NCI-H1092 (cell line): Measurements from ENCODE around the gene ASH1L.
"Not testable (repeated sequence)": the region's sequence is repeated elsewhere in the genome, so short reads cannot be mapped to it uniquely, and the experiment has no call there.

ENCODE experiments used
- DNase-seq: peaks from one replicate; lab custom pipeline; 2025; lab: John Stamatoyannopoulos, UW

Gene ASH1L

GRCh38 chr1:155305881-155306391 is 256.7 kb downstream of the ASH1L start:
- DNase-seq: no peak

DNA sequence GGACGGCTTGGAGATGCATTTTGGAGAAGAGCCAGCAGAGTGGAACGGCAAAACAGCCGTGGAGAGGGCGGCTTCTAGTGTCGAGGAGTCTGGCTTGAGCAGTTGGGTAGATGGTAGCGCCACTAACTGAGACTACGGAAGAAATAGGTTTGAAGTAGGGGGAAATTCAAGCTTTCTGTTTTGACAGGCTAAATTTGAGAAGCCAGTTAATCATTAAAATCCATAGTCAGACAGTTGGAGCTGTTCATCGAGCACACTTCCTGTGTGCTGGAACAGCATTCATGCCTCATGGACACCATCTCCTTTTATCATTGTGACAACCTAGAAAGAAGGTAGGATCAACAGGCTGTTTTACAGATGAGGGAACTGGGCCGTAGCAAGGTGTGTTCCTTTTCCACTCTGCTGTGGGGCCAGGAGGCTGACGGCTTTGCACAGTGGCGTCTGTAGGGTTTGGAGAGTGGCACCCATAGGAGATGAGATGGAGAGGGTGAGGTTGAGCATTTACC is 258.0 kb downstream of the ASH1L start:
- DNase-seq: no peak

DNA sequence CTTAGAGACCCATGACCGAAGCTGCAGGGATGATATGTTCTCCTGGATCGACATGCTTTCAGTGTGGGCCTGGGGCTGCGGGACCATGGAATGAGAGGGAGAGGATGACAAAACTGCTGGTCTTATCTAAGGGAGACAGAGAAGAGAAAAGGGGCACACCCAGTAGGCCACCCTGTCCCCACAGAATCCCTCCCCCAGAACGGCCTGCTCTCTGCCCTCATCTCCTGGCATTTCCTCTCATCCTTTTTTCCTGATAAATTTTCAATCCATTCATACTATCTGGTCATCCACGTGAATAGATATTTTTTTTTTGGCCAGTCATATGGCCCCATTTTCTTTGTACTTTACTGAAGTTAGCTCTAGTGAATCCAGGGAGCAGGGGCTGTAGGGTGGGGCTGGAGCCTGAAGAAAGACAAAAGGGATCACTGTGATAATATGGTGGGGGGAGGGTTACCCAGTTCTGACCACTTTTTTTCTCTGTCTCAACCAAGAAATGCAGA is 261.2 kb downstream of the ASH1L start, which contains the start of gene PKLR:
Gene PKLR (minus strand): TSS at position 97 of the 500 bp plus-strand sequence. CDS start 43 bp downstream, at position 54.
- no peak for DNase-seq

- no peak for DNase-seq
Measured at GRCh38 chr1:155300553-155301329, 261.9 kb downstream of the ASH1L start.

DNA sequence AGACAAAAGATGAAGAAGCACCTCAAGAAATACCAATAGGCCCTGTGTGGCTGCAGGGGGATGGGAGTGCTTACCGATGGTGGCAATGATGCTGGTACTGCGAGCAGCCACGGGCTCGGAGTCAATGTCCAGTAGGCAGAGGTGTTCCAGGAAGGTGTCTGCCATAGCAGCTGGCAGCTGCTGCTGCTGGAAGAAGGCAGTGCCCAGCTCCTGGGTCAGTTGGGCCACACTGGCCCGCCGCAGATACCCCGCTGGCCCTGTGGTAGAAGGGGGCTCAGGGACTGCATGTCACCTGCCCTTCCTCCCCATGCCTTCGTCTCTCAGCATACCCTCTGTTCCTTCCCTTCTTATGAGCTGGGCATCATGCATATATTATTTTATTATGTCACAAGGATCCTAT is 262.6 kb downstream of the ASH1L start:
- no peak for DNase-seq

DNA sequence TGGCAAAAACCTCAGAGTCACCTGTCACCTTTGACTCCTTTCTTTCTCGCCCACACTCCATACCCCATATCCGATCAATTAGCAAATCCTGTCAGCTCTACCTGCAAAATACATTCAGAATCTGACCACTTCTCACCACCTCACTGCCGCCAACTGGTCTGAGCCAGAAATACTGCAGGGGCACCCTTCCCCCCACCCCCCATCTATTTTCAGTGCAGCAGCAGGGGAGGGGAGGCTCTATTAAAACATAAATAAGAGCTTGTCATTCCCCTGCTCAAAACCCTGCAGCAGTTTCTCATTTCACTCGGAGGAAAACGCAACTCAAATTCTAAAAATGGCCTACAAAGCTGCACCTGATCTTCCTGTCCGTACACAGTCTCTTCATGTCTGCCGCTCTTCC is 265.2 kb downstream of the ASH1L start:
- DNase-seq: no peak

GRCh38 chr1:155296661-155297060 is 265.9 kb downstream of the ASH1L start:
- no peak for DNase-seq

DNA sequence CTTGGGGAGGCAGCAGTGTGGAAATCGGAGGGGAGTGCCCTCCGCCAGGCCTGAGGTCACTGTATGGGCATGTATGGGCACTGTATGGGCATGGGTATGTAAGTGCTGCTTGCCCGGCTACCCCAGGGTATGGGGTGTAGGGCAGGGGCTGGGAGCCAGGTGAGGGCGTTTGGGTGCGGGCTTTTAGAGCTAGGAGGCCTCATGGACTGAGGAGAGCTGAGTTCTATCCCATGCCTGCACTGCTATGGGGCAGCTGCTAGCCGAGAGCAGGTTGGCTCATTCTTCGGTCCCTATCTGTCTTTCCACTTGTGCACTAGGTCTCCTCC is 266.7 kb downstream of the ASH1L start:
- DNase-seq: no peak

DNA sequence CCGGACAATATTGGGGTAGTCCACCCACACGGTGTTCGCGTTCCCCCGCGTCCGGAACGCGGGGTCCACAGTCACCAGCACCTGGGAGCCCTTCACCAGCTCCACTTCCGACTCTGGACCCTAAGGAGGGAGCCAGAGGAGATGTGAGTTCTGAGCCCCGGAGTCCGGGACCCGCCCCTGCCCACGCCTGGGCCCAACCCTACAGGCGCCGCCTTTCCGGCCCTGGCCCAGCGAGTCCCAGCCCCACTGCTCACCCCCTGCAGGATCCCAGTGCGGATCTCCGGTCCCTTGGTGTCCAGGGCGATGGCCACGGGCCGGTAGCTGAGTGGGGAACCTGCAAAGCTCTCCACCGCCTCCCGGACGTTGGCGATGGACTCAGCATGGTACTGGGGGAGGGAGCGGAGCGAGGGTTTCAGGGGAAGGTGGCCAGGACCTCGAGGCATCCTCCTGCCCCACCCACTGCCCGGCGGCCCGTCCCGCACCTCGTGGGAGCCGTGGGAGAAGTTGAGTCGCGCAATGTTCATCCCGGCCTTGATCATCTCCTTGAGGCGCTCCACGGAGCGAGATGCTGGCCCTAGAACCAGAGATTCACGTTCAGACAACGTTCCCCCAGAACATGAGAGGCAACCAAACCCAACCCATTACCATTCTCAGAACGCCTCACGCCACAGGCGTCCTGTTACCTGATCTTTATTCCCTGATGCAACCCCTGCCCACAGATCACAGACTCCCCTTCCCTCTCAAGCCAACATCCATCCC is 267.2 kb downstream of the ASH1L start:
- no peak for DNase-seq

DNA sequence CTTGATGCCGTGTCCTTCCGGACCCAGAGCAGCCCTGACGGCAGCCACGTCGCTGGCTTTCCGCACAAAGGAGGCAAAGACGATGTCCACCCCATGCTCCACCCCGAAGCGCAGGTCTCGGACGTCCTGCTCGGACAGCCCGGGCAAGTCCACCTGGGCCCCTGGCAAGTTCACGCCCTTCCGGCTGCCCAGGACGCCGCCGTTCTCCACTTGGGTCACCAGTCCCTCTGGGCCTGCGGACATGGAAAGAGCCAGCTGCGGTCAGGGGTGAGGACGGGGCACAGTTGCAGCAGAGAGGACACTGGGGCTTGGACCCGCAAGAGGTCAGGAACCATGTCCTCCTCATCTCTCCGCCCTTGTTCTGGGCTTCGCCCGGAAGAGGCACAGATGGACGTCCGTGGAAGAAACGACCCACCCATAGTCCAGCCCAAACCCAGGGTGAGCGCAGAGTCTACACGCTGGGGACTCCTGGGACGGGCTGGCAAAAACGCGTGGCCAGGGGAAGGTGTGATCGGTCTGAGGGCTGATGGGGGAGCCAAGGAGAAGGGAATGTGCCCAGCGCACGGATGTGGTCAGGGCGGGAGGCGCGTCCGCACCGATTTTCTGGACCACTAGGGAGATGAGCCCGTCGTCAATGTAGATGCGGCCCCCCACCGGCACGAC is 268.0 kb downstream of the ASH1L start:
- DNase-seq: no peak

- DNase-seq: no peak
Measured at GRCh38 chr1:155293086-155293749, 269.4 kb downstream of the ASH1L start.

DNA sequence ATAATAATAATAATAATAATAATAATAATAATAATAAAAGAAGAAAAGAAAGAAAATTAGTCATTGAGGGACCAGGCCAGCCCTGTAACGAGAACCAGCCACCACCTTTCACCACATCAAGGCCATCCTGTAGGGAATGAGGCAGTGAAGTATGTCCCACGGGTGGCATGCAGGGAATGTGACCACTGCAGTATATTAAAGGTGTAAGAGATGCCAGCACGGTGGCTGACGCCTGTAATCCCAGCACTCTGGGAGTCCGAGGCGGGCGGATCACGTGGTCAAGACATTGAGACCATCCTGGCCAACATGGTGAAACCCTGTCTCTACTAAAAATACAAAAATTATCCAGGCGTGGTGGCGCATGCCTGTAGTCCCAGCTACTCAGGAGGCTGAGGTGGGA is 271.6 kb downstream of the ASH1L start:
- DNase-seq: not testable (repeated sequence)

- no peak for DNase-seq
Measured at GRCh38 chr1:155287987-155288543, 274.5 kb downstream of the ASH1L start.

DNA sequence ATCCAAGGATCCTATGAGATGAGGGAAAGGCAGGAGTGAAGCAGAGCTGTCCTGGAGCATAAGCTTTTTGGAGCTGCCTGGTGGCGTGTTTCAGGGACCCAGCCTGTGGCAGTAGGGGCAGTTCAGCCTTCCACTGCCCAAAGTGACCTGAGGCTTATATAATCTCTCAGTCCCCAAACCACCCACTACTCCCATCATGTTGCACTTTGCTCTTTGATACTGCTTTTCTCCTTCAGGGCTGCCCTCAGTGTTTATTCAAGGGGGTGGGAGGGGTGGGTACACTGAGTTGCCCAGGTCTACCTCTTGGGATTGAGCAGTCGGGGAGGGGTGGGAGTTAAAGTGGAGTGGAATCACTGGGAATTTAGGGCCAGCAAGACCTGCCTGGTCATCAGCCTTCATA is 276.1 kb downstream of the ASH1L start:
- no peak for DNase-seq

DNA sequence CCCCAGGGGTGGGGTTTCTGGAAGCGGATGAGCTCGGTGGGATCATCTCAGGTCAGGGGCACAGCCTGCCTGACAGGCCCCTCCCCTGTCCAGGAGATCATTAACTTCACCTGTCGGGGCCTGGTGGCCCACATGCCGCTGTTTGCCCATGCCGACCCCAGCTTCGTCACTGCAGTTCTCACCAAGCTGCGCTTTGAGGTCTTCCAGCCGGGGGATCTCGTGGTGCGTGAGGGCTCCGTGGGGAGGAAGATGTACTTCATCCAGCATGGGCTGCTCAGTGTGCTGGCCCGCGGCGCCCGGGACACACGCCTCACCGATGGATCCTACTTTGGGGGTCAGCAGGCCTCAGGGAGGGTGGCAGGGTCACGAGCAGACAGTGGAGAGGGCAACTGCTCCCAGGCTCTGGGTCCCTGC is 277.0 kb downstream of the ASH1L start:
- no peak for DNase-seq
